Measurements from ENCODE around the gene DZIP1L.

GRCh38 chr3:138127636-138128365 lies 12.4 kb upstream of the DZIP1L start:
- TF ChIP-seq CTCF (IDR thresholded peaks at IDR 0.05) (no peak), TP53 (CRISPR knock-in tag; IDR thresholded peaks at IDR 0.05) (no peak)
